HepG2 (cell line): Measurements from ENCODE around the gene CST4. TPM values are rescaled to one million over a fixed set of nuclear protein-coding genes. Genes with fewer than 3 reads are reported as not detected.

Experiments
- CEBPZ ChIP-seq: IDR thresholded peaks from 2 replicates; pipeline ENCODE4 v1.6.1; 2012; ENCODE audit warnings: low read length, improper control_type of control experiment
- PRDM10 ChIP-seq: sonication (generic); formaldehyde crosslinking; IDR thresholded peaks from 2 replicates; pipeline ENCODE4 v1.4.0; 2020; ENCODE audit warnings: low read depth, missing genetic modification reagents
- RAD51 ChIP-seq: fragments of 450-650 bp; IDR thresholded peaks from 2 replicates; pipeline ENCODE4 v1.6.1; 2016; ENCODE audit warnings: borderline replicate concordance
- SALL2 ChIP-seq: sonication (generic); formaldehyde crosslinking; IDR thresholded peaks from 2 replicates; pipeline ENCODE4 v1.8.1; 2023; ENCODE audit warnings: mild to moderate bottlenecking, missing genetic modification reagents, inconsistent platforms
- SATB2 ChIP-seq: sonication (generic); formaldehyde crosslinking; IDR thresholded peaks from 2 replicates; pipeline ENCODE4 v1.5.0; 2020; ENCODE audit warnings: missing genetic modification reagents
- SIX1 ChIP-seq: sonication (generic); formaldehyde crosslinking; IDR thresholded peaks from 2 replicates; pipeline ENCODE4 v1.4.0; 2020; ENCODE audit warnings: missing genetic modification reagents, borderline replicate concordance
- SP140L ChIP-seq: sonication (generic); formaldehyde crosslinking; IDR thresholded peaks from 2 replicates; pipeline ENCODE4 v1.4.0; 2020; ENCODE audit warnings: missing genetic modification reagents, borderline replicate concordance
- SYNCRIP ChIP-seq: fragments of 200-400 bp; formaldehyde crosslinking; IDR thresholded peaks from 2 replicates; pipeline ENCODE4 v1.6.1; 2018; ENCODE audit warnings: mild to moderate bottlenecking, low read depth, low read length; ENCODE audit not compliant: insufficient read depth
- TSC22D2 ChIP-seq: sonication (generic); formaldehyde crosslinking; IDR thresholded peaks from 2 replicates; pipeline ENCODE4 v1.5.1; 2020; ENCODE audit warnings: missing genetic modification reagents, mild to moderate bottlenecking, borderline replicate concordance
- ZNF17 ChIP-seq: sonication (generic); formaldehyde crosslinking; IDR thresholded peaks from 2 replicates; pipeline ENCODE4 v1.5.0; 2020; ENCODE audit warnings: mild to moderate bottlenecking, missing genetic modification reagents
- ZNF230 ChIP-seq: sonication (generic); formaldehyde crosslinking; IDR thresholded peaks from 2 replicates; pipeline ENCODE4 v1.4.0; 2020; ENCODE audit warnings: mild to moderate bottlenecking, missing genetic modification reagents
- ZNF543 ChIP-seq: sonication (generic); formaldehyde crosslinking; IDR thresholded peaks from 2 replicates; pipeline ENCODE4 v1.4.0; 2020; ENCODE audit warnings: mild to moderate bottlenecking, missing genetic modification reagents
- ZNF646 ChIP-seq: sonication (generic); formaldehyde crosslinking; IDR thresholded peaks from 2 replicates; pipeline ENCODE4 v1.9.0; 2021; ENCODE audit warnings: mild to moderate bottlenecking, missing genetic modification reagents
- ZSCAN21 ChIP-seq: sonication (generic); formaldehyde crosslinking; IDR thresholded peaks from 2 replicates; pipeline ENCODE4 v1.8.0; 2022; ENCODE audit warnings: mild to moderate bottlenecking, missing genetic modification reagents, moderate library complexity, borderline replicate concordance
- polyA plus RNA-seq, 8 experiments: library from polyadenylated mRNA; depleted of rRNA in 3 of 8; stranded (reverse) in 7 of 8; unstranded in 1 of 8; fragments of >200 nt; fragmentation: Illumina TruSeq in 4 of 8; extraction: Trizol in 4 of 8; gene quantifications; 2 replicates each; pipeline versions ENCODE4 v1.2.1 to v1.2.3, GENCODE V29; 2011 to 2016; ENCODE audit warnings: low read depth in 4 of 8, missing spikeins in 1 of 8, mixed read lengths in 1 of 8; ENCODE audit not compliant: insufficient read depth in 1 of 8
- total RNA-seq, 5 experiments: library from RNA; depleted of rRNA; stranded (reverse); fragments of >200 nt; fragmentation: Illumina TruSeq; extraction: Trizol; gene quantifications; 2 replicates each; pipeline ENCODE4 v1.2.3, GENCODE V29; 2016; ENCODE audit warnings: low read depth in 1 of 5

The CST4 gene
- total and polyA plus RNA-seq, 2 of the 13 experiments (the other 11 are each of a cell fraction or from before 2014, with no cell fraction given), result not detected

- TF ChIP-seq PRDM10 (CRISPR knock-in tag) (no peak), SIX1 (CRISPR knock-in tag) (peak; percentile 27; the same call in 1 of the 2 replicates), SYNCRIP (no peak), ZNF646 (CRISPR knock-in tag) (peak; percentile 5; the same call in 1 of the 2 replicates), SATB2 (CRISPR knock-in tag) (no peak), CEBPZ (no peak), ZSCAN21 (CRISPR knock-in tag) (peak; percentile 88), ZNF230 (CRISPR knock-in tag) (no peak; the same call in 1 of the 2 replicates), ZNF17 (CRISPR knock-in tag) (no peak), SALL2 (no peak), ZNF543 (CRISPR knock-in tag) (peak; percentile 23; the same call in 1 of the 2 replicates), RAD51 (no peak), SP140L (0 out of 2 replicates have a peak, but pooled peaks have one; percentile 34), TSC22D2 (peak; percentile 33; the same call in 1 of the 2 replicates)
Observed at GRCh38 chr20:23640671-23641667, 47.9 kb downstream of the CST4 start (continued).
